Astrocyte of the spinal cord (primary cell): ENCODE results near the gene KCNQ1.

Source experiments
- DNase-seq: peaks from one replicate; pipeline ENCODE4 v3.0.0; 2011; ENCODE audit warnings: low read depth, low spot score
- H3K4me3 ChIP-seq: 2 replicates; pipeline ENCODE4 v1.5.1; 2011; ENCODE audit warnings: low read depth, mild to moderate bottlenecking, low read length, moderate library complexity
- CTCF ChIP-seq: IDR thresholded peaks from 2 replicates; pipeline ENCODE4 v1.5.1; 2012; ENCODE audit warnings: low read depth, mild to moderate bottlenecking, low read length, inconsistent platforms
- in situ Hi-C: cut with HindIII; loops from 2 replicates; pipeline ENCODE4 v1.10.0; 2017; ENCODE audit warnings: low sequenced_read_pairs

Gene KCNQ1

GRCh38 chr11:2815762-2816496 lies 371.1 kb downstream of the KCNQ1 start:
- in situ Hi-C loops, result no loop called here
- TF ChIP-seq CTCF, result no peak
- H3K4me3 ChIP-seq, result no peak overlapping the region
- DNase-seq, result no peak

DNA sequence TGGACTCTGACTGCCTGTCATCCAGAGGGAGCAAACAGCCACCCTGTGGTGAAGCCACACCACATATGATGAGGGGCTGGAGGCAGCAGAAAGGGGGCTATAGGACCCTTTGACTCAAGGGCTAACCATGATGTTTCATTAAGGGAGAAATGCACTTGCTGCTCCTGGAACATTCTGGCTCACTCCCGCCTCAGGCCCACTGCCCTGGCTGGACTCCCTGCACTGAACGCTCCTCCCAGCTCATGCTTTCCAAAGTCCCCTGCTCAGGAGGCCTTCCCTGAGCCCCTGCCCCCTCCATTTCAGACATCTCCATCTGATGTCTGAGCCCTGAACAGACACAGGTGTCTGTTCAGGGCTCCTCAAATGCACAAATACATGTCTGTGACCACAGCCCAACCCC lies 371.7 kb downstream of the KCNQ1 start:
- TF ChIP-seq CTCF, result no peak
- H3K4me3 ChIP-seq, result no peak overlapping the region
- in situ Hi-C loops, result no loop called here
- DNase-seq, result no peak

DNA sequence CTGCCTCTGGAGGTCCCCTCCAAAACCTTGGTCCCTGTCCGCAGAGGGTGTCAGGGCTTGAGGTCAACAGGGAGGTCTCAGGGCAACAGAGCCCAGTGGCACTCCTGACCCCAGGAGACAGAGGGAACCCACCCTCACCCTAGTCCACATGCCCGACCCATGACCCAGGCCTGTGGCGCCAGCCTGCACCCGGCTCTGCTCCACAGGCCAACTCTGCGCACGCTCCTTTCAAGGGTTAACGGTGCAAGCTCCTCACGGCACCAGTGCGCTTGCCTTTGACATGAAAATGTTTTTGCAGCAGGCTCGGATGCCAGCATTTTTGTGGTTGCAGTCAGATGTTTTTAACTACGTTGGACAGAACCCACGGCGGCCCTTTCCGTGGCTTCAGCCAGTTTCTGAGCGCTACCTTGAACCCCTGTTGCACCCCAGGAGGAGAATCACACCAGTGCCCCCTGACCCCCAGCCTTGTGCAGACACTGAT lies 372.2 kb downstream of the KCNQ1 start:
- no peak overlapping the region for H3K4me3 ChIP-seq
- peak; percentile 64 for DNase-seq
- TF ChIP-seq CTCF, result no peak
- in situ Hi-C loops, result no loop called here

DNA sequence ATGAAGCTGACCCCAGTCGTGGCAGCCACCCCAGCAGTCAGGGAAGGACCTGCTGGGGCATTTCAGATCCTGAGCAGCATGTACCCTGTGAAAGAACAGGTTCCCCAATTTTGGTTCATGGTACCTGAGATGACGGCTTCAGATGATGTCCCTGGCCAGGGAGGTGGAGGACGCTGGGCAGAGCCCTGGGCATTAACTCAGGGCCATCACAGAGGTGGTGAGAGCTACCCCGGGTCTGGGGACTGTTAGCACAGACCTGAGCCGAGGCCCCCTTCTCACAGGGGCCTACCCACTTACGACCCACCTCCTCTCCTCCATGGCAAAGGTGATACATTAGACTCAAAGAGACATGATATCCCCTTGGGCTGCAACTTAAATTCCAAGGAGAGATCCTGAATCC lies 372.6 kb downstream of the KCNQ1 start:
- no peak for TF ChIP-seq CTCF
- in situ Hi-C loops, result no loop called here
- H3K4me3 ChIP-seq, result no peak overlapping the region
- no peak for DNase-seq

DNA sequence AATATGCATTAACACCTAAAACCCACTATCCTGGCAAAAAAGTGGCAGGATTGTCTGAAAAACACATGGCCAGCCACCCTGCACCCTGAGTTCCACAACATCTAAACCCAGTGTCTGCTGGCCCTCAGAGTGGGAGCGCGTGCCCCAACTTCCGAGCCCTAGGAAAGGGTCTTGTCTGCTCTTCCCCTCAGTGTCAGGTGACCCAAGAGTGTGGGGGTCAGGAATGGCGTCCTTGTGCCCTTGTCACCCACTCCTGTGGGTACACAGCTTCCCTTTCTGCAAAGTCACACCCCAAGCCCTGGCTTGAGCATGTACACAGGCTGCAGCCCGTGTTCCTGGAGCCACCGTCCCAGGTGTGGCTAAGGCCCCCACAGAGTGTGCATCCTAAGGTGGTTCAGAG lies 373.2 kb downstream of the KCNQ1 start:
- TF ChIP-seq CTCF, result no peak
- no peak overlapping the region for H3K4me3 ChIP-seq
- DNase-seq, result no peak
- in situ Hi-C loops, result no loop called here

DNA sequence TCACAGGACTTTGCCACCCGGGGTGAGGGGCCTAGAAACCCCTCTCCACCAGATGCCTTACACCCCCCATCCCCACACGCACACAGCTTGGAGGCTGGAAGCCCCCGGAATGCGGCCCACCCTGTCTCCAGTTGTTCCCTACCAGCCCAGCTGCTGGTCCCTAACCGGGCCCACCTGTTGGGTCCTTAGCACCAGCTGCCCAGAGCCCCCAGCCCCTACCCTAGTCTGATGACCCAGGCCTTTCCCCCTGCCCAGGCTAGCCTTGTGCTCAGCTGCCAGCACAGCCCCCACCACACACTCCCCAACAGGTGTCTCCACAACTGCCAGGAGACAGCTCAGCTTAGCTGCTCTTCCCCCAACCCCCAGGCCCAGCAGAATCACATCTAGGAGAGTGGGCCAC lies 373.7 kb downstream of the KCNQ1 start:
- H3K4me3 ChIP-seq, result no peak overlapping the region
- TF ChIP-seq CTCF, result no peak
- DNase-seq, result no peak
- in situ Hi-C loops, result no loop called here
